ENCODE measurements around the gene EXD1.
"Not testable (repeated sequence)": the region's sequence is repeated elsewhere in the genome, so short reads cannot be mapped to it uniquely, and the experiment has no call there.

Gene EXD1

GRCh38 chr15:41148065-41148464, 82.5 kb downstream of the EXD1 start:
- DNase-seq (ENCODE audit: low read depth in 2 of 2), result no peak

GRCh38 chr15:41139619-41140018, 90.9 kb downstream of the EXD1 start:
- DNase-seq (ENCODE audit: low read depth in 2 of 2), result no peak

GRCh38 chr15:41139112-41139511, 91.4 kb downstream of the EXD1 start:
- not testable (repeated sequence) for DNase-seq (ENCODE audit: low read depth in 2 of 2)

- DNase-seq (ENCODE audit: low read depth in 2 of 2), result not testable (repeated sequence)
Measured at GRCh38 chr15:41135580-41135979, 95.0 kb downstream of the EXD1 start.

DNA sequence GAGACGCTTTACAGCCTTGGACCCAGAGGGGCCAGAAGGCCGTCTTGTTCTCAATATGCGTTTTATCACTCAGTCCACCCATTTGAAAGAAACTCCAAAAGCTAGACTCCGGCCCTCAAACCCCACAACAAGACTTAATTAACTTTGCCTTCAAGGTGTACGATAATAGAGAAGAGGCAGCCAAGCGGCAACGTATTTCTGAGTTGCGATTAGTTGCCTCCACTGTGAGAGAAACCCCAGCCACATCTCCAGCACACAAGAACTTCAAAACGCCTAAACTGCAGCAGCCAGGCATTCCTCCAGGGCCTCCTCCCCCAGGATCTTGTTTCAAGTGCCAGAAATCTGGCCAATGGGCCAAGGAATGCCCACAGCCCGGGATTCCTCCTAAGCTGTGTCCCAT, 97.1 kb downstream of the EXD1 start:
- DNase-seq (ENCODE audit: low read depth in 2 of 2), result no peak
